Hippocampal formation (tissue), 2 donors: ENCODE data around the gene VIL1.
A peak's percentile ranks its signal among the peaks of the same experiment; 100 is the strongest.

Source experiments
- DNase-seq, 2 donors: peaks; one replicate each; lab custom pipeline; 2025; lab: John Stamatoyannopoulos, UW

Gene VIL1

GRCh38 chr2:218395090-218395444 is 23.9 kb upstream of the VIL1 start:
- no peak for DNase-seq

DNA sequence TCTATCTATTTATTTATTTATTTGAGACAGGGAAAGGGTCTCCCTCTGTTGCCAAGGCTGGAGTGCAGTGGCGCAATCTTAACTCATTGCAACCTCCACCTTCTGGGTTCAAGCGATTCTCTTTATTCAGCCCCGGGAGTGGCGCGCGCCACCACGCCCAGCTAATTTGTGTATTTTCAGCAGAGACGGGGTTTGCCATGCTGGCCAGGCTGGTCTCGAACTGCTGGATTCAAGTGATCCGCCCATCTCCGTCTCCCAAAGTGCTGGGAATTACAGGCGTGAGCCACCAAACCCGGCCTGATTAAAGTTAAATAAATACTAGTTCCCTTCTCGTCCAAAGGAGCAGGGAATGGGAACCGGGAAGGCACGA is 23.5 kb upstream of the VIL1 start:
- DNase-seq: no peak

GRCh38 chr2:218395826-218396687 is 22.9 kb upstream of the VIL1 start:
- DNase-seq: peak; percentile 96 to 97

DNA sequence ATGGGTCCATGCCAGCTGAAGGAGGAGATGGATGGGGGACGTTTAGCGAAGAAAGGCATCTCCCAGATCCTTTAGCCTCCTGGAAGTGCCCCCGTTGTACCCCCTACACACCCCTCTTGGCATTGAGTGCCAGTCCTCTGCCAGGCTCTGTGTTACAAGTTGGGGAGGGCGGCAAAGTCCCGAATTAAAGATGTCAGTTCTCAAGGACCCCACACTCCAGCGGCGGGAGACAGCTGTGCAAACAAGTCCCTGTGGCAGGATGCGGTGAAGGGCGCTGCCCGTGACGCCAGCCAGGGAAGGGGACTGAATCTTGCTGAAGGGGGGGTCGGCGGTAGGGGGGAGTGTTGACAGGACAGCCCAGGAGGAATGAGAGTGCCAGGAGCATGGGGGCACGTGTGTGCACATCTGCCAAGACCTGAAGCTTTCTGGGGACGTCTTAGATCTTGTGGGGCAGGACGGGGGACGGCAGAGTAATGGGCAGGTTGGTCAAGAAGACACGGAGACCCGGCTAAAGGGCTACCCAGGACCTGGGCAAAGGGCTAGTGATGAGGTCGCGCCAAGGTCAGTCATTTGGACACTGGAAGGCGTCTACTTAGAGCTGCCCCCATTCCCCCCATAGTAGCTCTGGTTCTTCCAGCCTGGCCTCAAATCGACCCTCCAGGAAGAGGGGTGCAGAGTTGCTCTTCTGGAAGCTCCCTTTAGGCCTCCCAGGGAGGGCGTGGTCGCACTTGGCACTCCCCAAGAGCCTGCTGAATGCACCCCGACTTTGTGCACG is 22.0 kb upstream of the VIL1 start:
- DNase-seq: peak; percentile 64 to 74

DNA sequence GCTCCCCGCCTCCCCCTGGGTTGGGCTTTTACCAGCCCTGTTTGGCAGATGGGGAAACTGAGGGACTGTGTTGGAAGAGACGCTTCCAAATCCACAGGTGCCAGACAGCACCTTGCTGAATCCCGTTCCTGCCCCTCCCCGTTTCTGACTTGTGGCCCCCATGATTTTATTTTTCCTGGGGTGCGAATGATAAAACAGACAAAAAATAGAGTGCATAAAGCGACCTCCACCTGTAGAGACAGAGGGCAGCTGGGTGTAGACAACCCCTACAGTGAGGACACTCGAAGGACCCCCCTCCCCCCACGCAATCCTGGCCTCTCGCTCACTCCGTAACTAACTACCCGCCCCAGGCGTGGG is 21.5 kb upstream of the VIL1 start:
- DNase-seq: no peak

- DNase-seq: peak in 1 of 2 donors; percentile 60
These were observed 21.0 kb upstream of the VIL1 start for GRCh38 chr2:218397820-218398436.

- DNase-seq: peak; percentile 52 to 64
These were observed 20.2 kb upstream of the VIL1 start for GRCh38 chr2:218398437-218399390.

GRCh38 chr2:218399391-218400166 is 19.3 kb upstream of the VIL1 start, which contains the start of gene CTDSP1:
TSS of gene CTDSP1 (plus strand) at chr2:218399868. CDS start at chr2:218400091, 223 bp downstream.
- peak; percentile 88 to 91 for DNase-seq

DNA sequence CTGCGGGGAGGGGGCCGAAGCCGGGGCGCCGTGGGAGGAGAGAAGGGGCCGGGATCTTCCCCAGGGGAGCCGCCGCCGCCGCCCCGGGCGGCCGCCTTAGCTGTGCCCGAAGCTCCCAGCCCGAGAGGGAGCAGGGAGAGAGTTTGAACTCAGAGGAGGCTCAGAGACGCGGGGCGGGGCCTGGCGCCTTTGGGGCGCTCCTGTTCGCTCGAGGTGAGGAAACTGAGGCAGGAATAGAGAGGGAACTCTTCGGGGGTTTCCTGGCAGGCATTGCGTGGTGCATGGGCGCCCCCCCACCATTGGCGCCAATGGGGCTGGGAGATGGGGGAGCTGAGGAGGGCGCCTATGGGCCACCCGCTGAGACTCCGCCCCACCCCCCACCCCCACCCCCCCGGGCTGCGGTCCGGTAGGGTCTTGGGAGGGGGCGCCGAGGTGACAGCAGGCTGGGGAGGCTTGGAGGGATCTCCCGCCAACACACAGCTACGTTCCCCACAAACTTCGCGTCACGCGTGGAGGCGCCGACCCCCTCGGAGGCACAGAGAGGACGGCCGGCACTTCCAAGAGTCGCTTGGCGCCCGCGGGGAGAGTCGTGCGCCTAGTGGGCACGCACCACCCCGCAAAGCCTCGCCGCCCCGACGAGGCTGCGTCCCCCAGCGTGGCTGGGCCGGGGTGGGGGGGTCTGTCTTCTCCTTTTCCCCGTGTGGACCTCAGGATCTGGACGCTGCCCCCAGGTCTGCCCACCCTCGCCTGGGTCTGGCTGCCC is 18.6 kb upstream of the VIL1 start:
- DNase-seq: peak in 1 of 2 donors; percentile 50

DNA sequence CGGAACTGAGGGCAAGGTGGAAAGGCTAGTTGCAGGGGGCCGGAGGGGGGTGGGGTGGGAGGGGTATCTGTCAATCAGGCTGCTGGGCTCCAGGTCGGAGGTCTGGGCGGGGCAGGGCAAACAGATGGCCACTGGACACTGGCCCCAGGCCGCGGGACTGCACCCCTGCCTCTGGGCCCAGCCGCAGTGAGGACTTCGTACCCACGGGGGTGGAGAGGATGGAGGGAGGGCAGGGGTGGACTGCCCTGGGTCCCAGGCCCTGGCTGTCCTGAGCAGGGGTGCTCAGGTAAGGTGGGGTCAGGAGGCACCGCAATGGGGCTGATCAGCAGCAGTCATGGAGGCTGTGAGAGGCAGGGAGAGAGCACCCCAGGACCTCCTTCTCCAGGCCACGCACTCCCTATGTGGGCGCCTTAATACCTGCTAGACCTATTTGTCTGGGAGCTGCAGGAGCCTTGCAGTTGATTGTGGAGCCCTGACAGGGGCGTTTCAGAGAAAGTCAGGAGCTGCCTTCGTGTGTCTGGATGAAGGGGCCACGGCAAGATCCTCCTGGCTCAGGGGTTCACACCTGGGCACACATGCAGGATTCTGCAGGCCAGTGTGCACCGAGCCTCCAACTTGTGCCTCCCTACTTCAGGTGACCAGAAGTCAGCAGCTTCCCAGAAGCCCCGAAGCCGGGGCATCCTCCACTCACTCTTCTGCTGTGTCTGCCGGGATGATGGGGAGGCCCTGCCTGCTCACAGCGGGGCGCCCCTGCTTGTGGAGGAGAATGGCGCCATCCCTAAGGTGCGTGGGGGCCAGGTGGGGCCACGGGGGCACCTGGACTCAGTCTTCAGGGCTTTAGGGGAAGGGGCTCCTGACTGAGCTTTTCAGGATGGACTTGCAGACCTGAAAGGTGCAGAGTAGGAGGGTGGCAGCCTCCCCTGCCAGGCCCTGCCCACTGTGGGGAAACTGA is 17.7 kb upstream of the VIL1 start:
- DNase-seq: no peak

DNA sequence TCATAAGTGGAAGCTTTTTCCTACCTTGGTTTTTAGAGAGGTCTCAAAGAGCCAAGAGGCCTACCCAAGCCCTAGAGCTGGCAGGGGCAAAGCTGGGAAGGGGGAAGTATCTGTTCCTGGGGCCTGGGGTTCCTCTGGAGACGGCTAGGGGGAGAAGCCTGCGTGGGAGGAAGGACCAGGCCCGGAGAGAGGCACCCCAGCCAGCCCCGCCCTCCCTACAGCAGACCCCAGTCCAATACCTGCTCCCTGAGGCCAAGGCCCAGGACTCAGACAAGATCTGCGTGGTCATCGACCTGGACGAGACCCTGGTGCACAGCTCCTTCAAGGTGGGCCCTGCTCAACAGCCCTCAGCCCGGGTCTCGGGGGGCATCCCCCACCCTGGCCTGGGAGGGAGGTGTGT is 17.0 kb upstream of the VIL1 start:
- DNase-seq: no peak

- DNase-seq: no peak
These were observed 16.4 kb upstream of the VIL1 start for GRCh38 chr2:218402491-218402901.

DNA sequence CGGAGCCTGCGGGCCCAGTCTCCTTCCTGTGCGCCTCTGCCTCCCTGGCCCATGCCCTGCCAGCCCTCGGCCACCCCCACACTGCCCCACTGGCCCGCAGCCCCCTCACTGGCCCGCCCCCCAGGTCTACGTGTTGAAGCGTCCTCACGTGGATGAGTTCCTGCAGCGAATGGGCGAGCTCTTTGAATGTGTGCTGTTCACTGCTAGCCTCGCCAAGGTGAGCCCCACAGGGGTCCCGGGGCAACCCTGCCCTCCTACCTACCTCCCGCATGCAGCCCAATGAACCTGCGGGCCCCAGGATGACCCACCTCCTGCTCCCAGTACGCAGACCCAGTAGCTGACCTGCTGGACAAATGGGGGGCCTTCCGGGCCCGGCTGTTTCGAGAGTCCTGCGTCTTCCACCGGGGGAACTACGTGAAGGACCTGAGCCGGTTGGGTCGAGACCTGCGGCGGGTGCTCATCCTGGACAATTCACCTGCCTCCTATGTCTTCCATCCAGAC is 16.0 kb upstream of the VIL1 start:
- no peak for DNase-seq

- no peak for DNase-seq
These were observed 15.1 kb upstream of the VIL1 start for GRCh38 chr2:218403810-218404209.

GRCh38 chr2:218404351-218405085 is 14.4 kb upstream of the VIL1 start:
- DNase-seq: no peak

GRCh38 chr2:218405086-218405745 is 13.7 kb upstream of the VIL1 start:
- no peak for DNase-seq

- no peak for DNase-seq
These were observed 13.1 kb upstream of the VIL1 start for GRCh38 chr2:218405746-218406208.
